HFFc6 (cell line): Measurements from ENCODE around the gene GPR137B. TPM values are rescaled to one million over a fixed set of nuclear protein-coding genes. Genes with fewer than 3 reads are reported as not detected.

Experiments used
- DNase-seq: peaks from one replicate; pipeline ENCODE4 v3.0.0-alpha.2; 2018
- H3K27ac Mint-ChIP-seq: 2 replicates; pipeline ENCODE4 v1.8.0; 2020; ENCODE audit warnings: mild to moderate bottlenecking, mixed read lengths
- H3K27me3 Mint-ChIP-seq: 2 replicates; pipeline ENCODE4 v1.8.0; 2021; ENCODE audit warnings: mild to moderate bottlenecking, moderate library complexity, mixed read lengths; ENCODE audit not compliant: insufficient read depth
- H3K36me3 Mint-ChIP-seq: 2 replicates; pipeline ENCODE4 v1.8.0; 2021; ENCODE audit warnings: low read depth, mixed read lengths
- H3K4me1 Mint-ChIP-seq: 2 replicates; pipeline ENCODE4 v1.8.0; 2020; ENCODE audit warnings: low read depth, mixed read lengths
- H3K4me3 Mint-ChIP-seq: 2 replicates; pipeline ENCODE4 v1.8.0; 2020; ENCODE audit warnings: mild to moderate bottlenecking, moderate library complexity, mixed read lengths
- H3K9me3 Mint-ChIP-seq: 2 replicates; pipeline ENCODE4 v1.8.0; 2020; ENCODE audit warnings: mild to moderate bottlenecking, mixed read lengths
- total RNA-seq, 6 experiments: library from RNA; stranded (reverse); fragmentation: NEBNext Ultra II Directional; extraction: Animal tissue kit (Norgen Biotek cat#: 25700); gene quantifications; 2 replicates in 1 of 6; 3 replicates in 5 of 6; pipeline ENCODE4 v1.2.3, GENCODE V29; 2021
- TF ChIP-seq, protein P1 (sequence below): fragments of 200-600 bp; sonication (generic); IDR thresholded peaks from 2 replicates; pipeline ENCODE4 v1.5.0; 2021; ENCODE audit warnings: antibody characterized with exemption, mild to moderate bottlenecking

GPR137B gene
- total RNA-seq, 6 experiments from 2014 or later, result 9.7 to 13.8 (median 11.9) TPM

GRCh38 chr1:236247286-236247685 lies 104.9 kb downstream of the GPR137B start:
- H3K27ac Mint-ChIP-seq, result no peak overlapping the region
- no peaks in the 10 kb centered on the region for H3K27me3 Mint-ChIP-seq
- H3K4me3 Mint-ChIP-seq, result no peak overlapping the region
- DNase-seq, result no peak
- no peaks in the 10 kb centered on the region for H3K9me3 Mint-ChIP-seq
- H3K4me1 Mint-ChIP-seq, result peaks cover 5% of the 10 kb centered on the region; the same call in 1 of the 2 replicates
- TF ChIP-seq, protein P1, sequence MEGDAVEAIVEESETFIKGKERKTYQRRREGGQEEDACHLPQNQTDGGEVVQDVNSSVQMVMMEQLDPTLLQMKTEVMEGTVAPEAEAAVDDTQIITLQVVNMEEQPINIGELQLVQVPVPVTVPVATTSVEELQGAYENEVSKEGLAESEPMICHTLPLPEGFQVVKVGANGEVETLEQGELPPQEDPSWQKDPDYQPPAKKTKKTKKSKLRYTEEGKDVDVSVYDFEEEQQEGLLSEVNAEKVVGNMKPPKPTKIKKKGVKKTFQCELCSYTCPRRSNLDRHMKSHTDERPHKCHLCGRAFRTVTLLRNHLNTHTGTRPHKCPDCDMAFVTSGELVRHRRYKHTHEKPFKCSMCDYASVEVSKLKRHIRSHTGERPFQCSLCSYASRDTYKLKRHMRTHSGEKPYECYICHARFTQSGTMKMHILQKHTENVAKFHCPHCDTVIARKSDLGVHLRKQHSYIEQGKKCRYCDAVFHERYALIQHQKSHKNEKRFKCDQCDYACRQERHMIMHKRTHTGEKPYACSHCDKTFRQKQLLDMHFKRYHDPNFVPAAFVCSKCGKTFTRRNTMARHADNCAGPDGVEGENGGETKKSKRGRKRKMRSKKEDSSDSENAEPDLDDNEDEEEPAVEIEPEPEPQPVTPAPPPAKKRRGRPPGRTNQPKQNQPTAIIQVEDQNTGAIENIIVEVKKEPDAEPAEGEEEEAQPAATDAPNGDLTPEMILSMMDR, result no peak
- H3K36me3 Mint-ChIP-seq, result no peaks in the 10 kb centered on the region

- DNase-seq, result no peak
- H3K4me1 Mint-ChIP-seq, result peaks cover 5% of the 10 kb centered on the region; the same call in 1 of the 2 replicates
- TF ChIP-seq, protein P1, result no peak
- H3K27me3 Mint-ChIP-seq, result no peaks in the 10 kb centered on the region; the same call in 1 of the 2 replicates
- no peaks in the 10 kb centered on the region for H3K36me3 Mint-ChIP-seq
- no peak overlapping the region for H3K4me3 Mint-ChIP-seq
- H3K9me3 Mint-ChIP-seq, result no peaks in the 10 kb centered on the region
- H3K27ac Mint-ChIP-seq, result no peak overlapping the region
Observed at GRCh38 chr1:236251587-236251986, 109.2 kb downstream of the GPR137B start.

DNA sequence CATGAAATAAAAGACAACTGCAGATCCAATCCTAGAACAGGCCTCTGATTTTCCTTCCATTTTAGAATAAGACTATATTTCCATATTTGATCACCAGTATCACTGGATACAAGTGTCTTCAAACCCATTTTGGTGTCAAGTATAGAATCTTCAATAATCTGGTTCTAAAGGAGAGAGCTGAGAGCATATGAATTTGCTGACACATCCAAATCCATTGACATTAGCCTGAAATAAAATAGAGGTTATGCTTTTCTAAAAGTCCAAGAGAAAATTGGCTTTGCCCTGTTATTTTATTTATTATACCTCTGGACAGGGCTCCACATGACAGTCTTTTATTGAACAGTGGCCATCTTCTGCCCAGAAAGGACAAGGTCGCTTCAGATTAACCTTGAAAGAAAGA lies 110.8 kb downstream of the GPR137B start:
- Mint-ChIP-seq H3K4me3 (no peak overlapping the region), H3K27ac (no peak overlapping the region), H3K9me3 (peaks cover 8% of the 10 kb centered on the region; the same call in 1 of the 2 replicates), H3K27me3 (no peaks in the 10 kb centered on the region; the same call in none of the 2 replicates), H3K36me3 (no peaks in the 10 kb centered on the region), H3K4me1 (no peaks in the 10 kb centered on the region)
- DNase-seq, result no peak
- TF ChIP-seq, protein P1, result no peak

DNA sequence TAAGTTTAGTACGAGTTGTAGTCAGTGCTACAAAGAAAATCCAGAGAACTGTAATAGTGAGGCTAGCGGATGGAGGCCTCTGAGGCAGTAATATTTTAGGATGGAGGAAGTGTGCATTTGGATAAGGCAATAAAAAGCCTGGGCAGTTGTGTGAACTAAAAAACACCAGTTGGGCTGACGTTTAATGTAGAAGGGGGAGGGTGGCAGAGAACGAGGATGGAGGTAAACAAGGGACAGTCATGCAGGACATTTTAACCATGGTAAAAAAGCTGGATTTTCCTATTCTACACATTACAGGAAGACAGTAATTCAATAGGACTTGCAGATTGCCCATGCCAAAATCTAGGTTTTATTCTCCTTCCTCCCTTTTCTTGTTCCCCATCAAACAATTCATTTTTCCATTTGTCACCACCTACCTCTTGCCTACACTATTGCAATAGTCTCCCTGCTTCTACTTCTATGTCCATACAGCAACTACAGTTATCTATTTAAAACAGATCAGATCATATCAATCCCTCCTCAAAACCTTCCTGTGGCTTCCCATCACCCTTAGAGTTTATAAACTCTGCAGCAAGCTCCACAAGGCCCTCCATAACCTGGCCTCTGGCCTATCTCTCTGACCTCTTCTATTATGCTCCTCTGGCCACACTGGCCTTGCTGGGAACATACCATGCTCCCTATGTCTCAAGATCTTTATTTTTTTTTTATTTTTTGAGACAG lies 111.7 kb downstream of the GPR137B start:
- DNase-seq, result no peak
- no peak overlapping the region for H3K27ac Mint-ChIP-seq
- no peak overlapping the region for H3K4me3 Mint-ChIP-seq
- no peaks in the 10 kb centered on the region; the same call in none of the 2 replicates for H3K27me3 Mint-ChIP-seq
- TF ChIP-seq, protein P1, result no peak
- H3K4me1 Mint-ChIP-seq, result no peaks in the 10 kb centered on the region
- peaks cover 12% of the 10 kb centered on the region; the same call in 1 of the 2 replicates for H3K9me3 Mint-ChIP-seq
- no peaks in the 10 kb centered on the region for H3K36me3 Mint-ChIP-seq

- DNase-seq, result no peak
- H3K4me3 Mint-ChIP-seq, result no peak overlapping the region
- H3K27ac Mint-ChIP-seq, result no peak overlapping the region
- no peaks in the 10 kb centered on the region for H3K36me3 Mint-ChIP-seq
- no peaks in the 10 kb centered on the region; the same call in none of the 2 replicates for H3K27me3 Mint-ChIP-seq
- no peaks in the 10 kb centered on the region for H3K4me1 Mint-ChIP-seq
- TF ChIP-seq, protein P1, result no peak
- H3K9me3 Mint-ChIP-seq, result peaks cover 25% of the 10 kb centered on the region
Observed at GRCh38 chr1:236257216-236257615, 114.9 kb downstream of the GPR137B start.
